Measurements from ENCODE around the gene TMEM18. TPM values are rescaled to one million over a fixed set of nuclear protein-coding genes. Genes with fewer than 3 reads are reported as not detected.

TMEM18 gene
- total and polyA plus RNA-seq, 2 of the 13 experiments (the other 11 are each of a cell fraction or from before 2014, with no cell fraction given), result 45.9 to 49.4 TPM

- TF ChIP-seq MYNN (CRISPR knock-in tag; IDR thresholded peaks at IDR 0.05; ENCODE audit: low read depth) (no peak), ZNF10 (CRISPR knock-in tag; IDR thresholded peaks at IDR 0.05; ENCODE audit: borderline replicate concordance, low read depth) (no peak), SMC3 (IDR thresholded peaks at IDR 0.05; ENCODE audit: low read length) (no peak), ZNF350 (CRISPR knock-in tag; IDR thresholded peaks at IDR 0.05; ENCODE audit: borderline replicate concordance, low read depth) (no peak), ZNF317 (CRISPR knock-in tag; IDR thresholded peaks at IDR 0.05) (no peak), ZNF572 (CRISPR knock-in tag; IDR thresholded peaks at IDR 0.05) (no peak), ZNF333 (CRISPR knock-in tag; IDR thresholded peaks at IDR 0.05; ENCODE audit: borderline replicate concordance) (no peak), ARNT (IDR thresholded peaks at IDR 0.05) (no peak), HNRNPL (IDR thresholded peaks at IDR 0.05; ENCODE audit: low read depth, low read length) (no peak), KAT7 (CRISPR knock-in tag; IDR thresholded peaks at IDR 0.05; ENCODE audit: borderline replicate concordance) (no peak), ATAD3A (CRISPR knock-in tag; IDR thresholded peaks at IDR 0.05) (no peak), ZSCAN9 (CRISPR knock-in tag; IDR thresholded peaks at IDR 0.05; ENCODE audit: borderline replicate concordance) (no peak), KDM3A (CRISPR knock-in tag; IDR thresholded peaks at IDR 0.05; ENCODE audit: low read depth) (no peak), RARA (CRISPR knock-in tag; IDR thresholded peaks at IDR 0.05) (no peak), SNAPC5 (CRISPR knock-in tag; IDR thresholded peaks at IDR 0.05; ENCODE audit: borderline replicate concordance) (no peak), RFXAP (CRISPR knock-in tag; IDR thresholded peaks at IDR 0.05; ENCODE audit: borderline replicate concordance) (no peak), GZF1 (CRISPR knock-in tag; IDR thresholded peaks at IDR 0.05) (no peak)
- TF ChIP-seq, protein P1, sequence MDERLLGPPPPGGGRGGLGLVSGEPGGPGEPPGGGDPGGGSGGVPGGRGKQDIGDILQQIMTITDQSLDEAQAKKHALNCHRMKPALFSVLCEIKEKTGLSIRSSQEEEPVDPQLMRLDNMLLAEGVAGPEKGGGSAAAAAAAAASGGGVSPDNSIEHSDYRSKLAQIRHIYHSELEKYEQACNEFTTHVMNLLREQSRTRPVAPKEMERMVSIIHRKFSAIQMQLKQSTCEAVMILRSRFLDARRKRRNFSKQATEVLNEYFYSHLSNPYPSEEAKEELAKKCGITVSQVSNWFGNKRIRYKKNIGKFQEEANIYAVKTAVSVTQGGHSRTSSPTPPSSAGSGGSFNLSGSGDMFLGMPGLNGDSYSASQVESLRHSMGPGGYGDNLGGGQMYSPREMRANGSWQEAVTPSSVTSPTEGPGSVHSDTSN (CRISPR knock-in tag; IDR thresholded peaks at IDR 0.05), result no peak
- TF ChIP-seq, protein P2, sequence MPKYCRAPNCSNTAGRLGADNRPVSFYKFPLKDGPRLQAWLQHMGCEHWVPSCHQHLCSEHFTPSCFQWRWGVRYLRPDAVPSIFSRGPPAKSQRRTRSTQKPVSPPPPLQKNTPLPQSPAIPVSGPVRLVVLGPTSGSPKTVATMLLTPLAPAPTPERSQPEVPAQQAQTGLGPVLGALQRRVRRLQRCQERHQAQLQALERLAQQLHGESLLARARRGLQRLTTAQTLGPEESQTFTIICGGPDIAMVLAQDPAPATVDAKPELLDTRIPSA (CRISPR knock-in tag; IDR thresholded peaks at IDR 0.05; ENCODE audit: borderline replicate concordance), result no peak
- in situ Hi-C loops (cut with HindIII; ENCODE audit: extremely low pct_ligation_motif_present, low pct_unique_long_range_greater_than_20kb) (no loop called here), intact Hi-C loops (cut with micrococcal nuclease; ENCODE audit: unreplicated experiment) (no loop called here)
- Histone ChIP-seq H3K9ac (ENCODE audit: insufficient read depth, low read depth, low read length) (no peak overlapping the region), H3K79me2 (ENCODE audit: insufficient read depth, low read length) (peaks cover 10% of the 10 kb centered on the region), H3K27me3 (ENCODE audit: control insufficient read depth in 1 of 2, insufficient read depth in 2 of 2, low read length in 2 of 2) (no peaks in the 10 kb centered on the region; a peak in 1 of 5 replicates), H3K4me3 (replicated peaks in 1 of 3; ENCODE audit: insufficient read depth in 1 of 3, low read depth in 2 of 3, low read length in 3 of 3) (no peak overlapping the region), H3K36me3 (replicated peaks in 1 of 2; ENCODE audit: control insufficient read depth in 1 of 2, insufficient read depth in 2 of 2, low read length in 2 of 2) (peaks cover 0 to under 1% of the 10 kb centered on the region in 2 experiments; a peak in 1 of 5 replicates), H3K27ac (ENCODE audit: extremely low read length, insufficient read depth, low read length) (no peak overlapping the region), H3K9me3 (ENCODE audit: low read length) (peaks cover 25% of the 10 kb centered on the region), H3K4me2 (ENCODE audit: low read depth, low read length) (no peak overlapping the region), H3K4me1 (ENCODE audit: insufficient read depth, low read length) (peaks cover 18% of the 10 kb centered on the region), H4K20me1 (ENCODE audit: insufficient read depth, low read length) (no peaks in the 10 kb centered on the region; the same call in 1 of the 2 replicates), H2AFZ (ENCODE audit: low read length) (no peak overlapping the region)
- ChIA-PET POLR2A (no interaction called here), CTCF (ENCODE audit: low intra/inter-chr PET ratio, low total read pairs) (no interaction called here)
- no peak for DNase-seq (ENCODE audit: low spot score)
- WGBS (ENCODE audit: low lambda C conversion rate), result 90% methylated on average over 8 of the region's 8 CpGs
- FAIRE-seq, result no peak
- ATAC-seq, result no peak
- no TSS peak for BruUV-seq (replicated peaks)
Observed at GRCh38 chr2:680496-680895, 3.3 kb upstream of the TMEM18 start.

Data from HepG2 (cell line).